ENCODE measurements around the gene RMND1.

The RMND1 gene

GRCh38 chr6:151432651-151433050 is 19.3 kb downstream of the RMND1 start:
- Histone ChIP-seq H2BK120ac (ENCODE audit: insufficient read depth, low read length, poor library complexity) (no peak overlapping the region), H2AFZ (ENCODE audit: insufficient read depth, low read length, poor library complexity) (no peak overlapping the region), H4K91ac (ENCODE audit: low read depth, low read length) (no peak overlapping the region), H2BK5ac (ENCODE audit: low read depth, low read length, poor library complexity) (no peak overlapping the region), H3K4me2 (ENCODE audit: low read length) (no peak overlapping the region), H3K79me2 (ENCODE audit: control insufficient read depth, insufficient read depth, low read length, poor library complexity) (no peaks in the 10 kb centered on the region), H4K8ac (ENCODE audit: low read depth, low read length) (no peak overlapping the region), H3K79me1 (ENCODE audit: low read length) (no peaks in the 10 kb centered on the region), H3K9ac (ENCODE audit: low read length) (no peak overlapping the region), H4K12ac (ENCODE audit: low read depth, low read length) (no peak overlapping the region), H3K18ac (ENCODE audit: low read length) (no peak overlapping the region), H3K4me3 (ENCODE audit: low read depth, low read length) (no peak overlapping the region), H2AK5ac (ENCODE audit: low read length) (no peak overlapping the region), H2BK12ac (ENCODE audit: low read length) (no peak overlapping the region), H3K27me3 (ENCODE audit: insufficient read depth, low read length) (no peaks in the 10 kb centered on the region), H3K14ac (ENCODE audit: low read length) (no peak overlapping the region), H3K23ac (ENCODE audit: low read length) (no peak overlapping the region), H3K4me1 (ENCODE audit: control insufficient read depth in 1 of 2, insufficient read depth in 2 of 2, low read length in 2 of 2) (peaks cover 0 to 2% of the 10 kb centered on the region in 2 experiments), H3K4ac (ENCODE audit: low read depth, low read length) (no peak overlapping the region), H3K9me3 (ENCODE audit: insufficient read depth, low read depth, low read length) (no peaks in the 10 kb centered on the region), H3K27ac (ENCODE audit: low read depth, low read length) (no peak overlapping the region), H3K36me3 (ENCODE audit: control insufficient read depth in 1 of 2, insufficient read depth in 2 of 2, low read length in 2 of 2) (peaks cover 11 to 15% of the 10 kb centered on the region in 2 experiments)
- DNase-seq = no peak
- no CpG with 5 or more reads among the region's 4 CpGs for WGBS (ENCODE audit: extremely low coverage, insufficient coverage, insufficient read length)

DNA sequence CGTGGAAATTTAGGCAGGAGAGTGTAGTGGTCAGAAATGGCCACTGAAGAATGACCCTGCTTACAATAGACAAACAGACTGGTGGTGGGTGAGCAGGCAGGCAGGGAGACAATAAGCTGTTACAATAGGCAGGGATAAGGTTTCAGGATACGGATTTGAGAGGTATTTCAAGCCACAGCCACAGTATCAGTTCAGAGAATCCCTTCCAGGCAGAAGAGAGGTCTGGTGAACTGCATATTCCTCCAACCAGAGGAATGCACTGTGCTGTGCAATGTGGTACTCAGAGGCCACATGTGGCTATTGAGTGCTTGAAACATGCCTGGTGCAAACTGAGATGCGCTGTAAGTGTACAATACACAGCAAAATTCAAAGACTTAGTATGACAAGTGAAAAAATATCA is 20.6 kb downstream of the RMND1 start:
- Histone ChIP-seq H3K4me2 (ENCODE audit: low read length) (no peak overlapping the region), H3K27ac (ENCODE audit: low read depth, low read length) (no peak overlapping the region), H3K79me2 (ENCODE audit: control insufficient read depth, insufficient read depth, low read length, poor library complexity) (no peaks in the 10 kb centered on the region), H4K8ac (ENCODE audit: low read depth, low read length) (no peak overlapping the region), H3K79me1 (ENCODE audit: low read length) (no peaks in the 10 kb centered on the region), H3K14ac (ENCODE audit: low read length) (no peak overlapping the region), H4K12ac (ENCODE audit: low read depth, low read length) (no peak overlapping the region), H4K91ac (ENCODE audit: low read depth, low read length) (no peak overlapping the region), H3K4ac (ENCODE audit: low read depth, low read length) (no peak overlapping the region), H3K9me3 (ENCODE audit: insufficient read depth, low read depth, low read length) (no peaks in the 10 kb centered on the region), H3K9ac (ENCODE audit: low read length) (no peak overlapping the region), H2AFZ (ENCODE audit: insufficient read depth, low read length, poor library complexity) (no peak overlapping the region), H3K36me3 (ENCODE audit: control insufficient read depth in 1 of 2, insufficient read depth in 2 of 2, low read length in 2 of 2) (peaks cover 15 to 17% of the 10 kb centered on the region in 2 experiments), H3K23ac (ENCODE audit: low read length) (no peak overlapping the region), H3K4me3 (ENCODE audit: low read depth, low read length) (no peak overlapping the region), H3K27me3 (ENCODE audit: insufficient read depth, low read length) (no peaks in the 10 kb centered on the region), H2BK12ac (ENCODE audit: low read length) (no peak overlapping the region), H3K18ac (ENCODE audit: low read length) (no peak overlapping the region), H2BK120ac (ENCODE audit: insufficient read depth, low read length, poor library complexity) (no peak overlapping the region), H3K4me1 (ENCODE audit: control insufficient read depth in 1 of 2, insufficient read depth in 2 of 2, low read length in 2 of 2) (peaks cover 0 to 2% of the 10 kb centered on the region in 2 experiments), H2BK5ac (ENCODE audit: low read depth, low read length, poor library complexity) (no peak overlapping the region), H2AK5ac (ENCODE audit: low read length) (no peak overlapping the region)
- WGBS (ENCODE audit: extremely low coverage, insufficient coverage, insufficient read length) = no CpG with 5 or more reads among the region's 3 CpGs
- no peak for DNase-seq

GRCh38 chr6:151430886-151431285 is 21.0 kb downstream of the RMND1 start:
- H3K79me2 ChIP-seq (ENCODE audit: control insufficient read depth, insufficient read depth, low read length, poor library complexity) = no peaks in the 10 kb centered on the region
- WGBS (ENCODE audit: extremely low coverage, insufficient coverage, insufficient read length) = no CpG with 5 or more reads among the region's 3 CpGs

GRCh38 chr6:151428093-151428735 is 23.7 kb downstream of the RMND1 start:
- no peak overlapping the region for H4K8ac ChIP-seq (ENCODE audit: low read depth, low read length)
- no CpG with 5 or more reads among the region's 4 CpGs for WGBS (ENCODE audit: extremely low coverage, insufficient coverage, insufficient read length)
- no peaks in the 10 kb centered on the region for H3K79me1 ChIP-seq (ENCODE audit: low read length)
- no peak overlapping the region for H3K27ac ChIP-seq (ENCODE audit: low read depth, low read length)
- no peak overlapping the region for H2BK120ac ChIP-seq (ENCODE audit: insufficient read depth, low read length, poor library complexity)
- H2AK5ac ChIP-seq (ENCODE audit: low read length) = no peak overlapping the region
- H3K27me3 ChIP-seq (ENCODE audit: insufficient read depth, low read length) = no peaks in the 10 kb centered on the region
- no peak overlapping the region for H2AFZ ChIP-seq (ENCODE audit: insufficient read depth, low read length, poor library complexity)
- no peak overlapping the region for H3K9ac ChIP-seq (ENCODE audit: low read length)
- H2BK5ac ChIP-seq (ENCODE audit: low read depth, low read length, poor library complexity) = no peak overlapping the region
- no peak overlapping the region for H3K4me3 ChIP-seq (ENCODE audit: low read depth, low read length)
- H3K4me1 ChIP-seq (ENCODE audit: control insufficient read depth in 1 of 2, insufficient read depth in 2 of 2, low read length in 2 of 2) = peaks cover 0 to 2% of the 10 kb centered on the region in 2 experiments
- H3K23ac ChIP-seq (ENCODE audit: low read length) = no peak overlapping the region
- no peak overlapping the region for H3K4me2 ChIP-seq (ENCODE audit: low read length)
- H3K18ac ChIP-seq (ENCODE audit: low read length) = no peak overlapping the region
- peak in 1 of 2 donors; percentile 54 for DNase-seq
- H4K12ac ChIP-seq (ENCODE audit: low read depth, low read length) = no peak overlapping the region
- H4K91ac ChIP-seq (ENCODE audit: low read depth, low read length) = no peak overlapping the region
- H3K36me3 ChIP-seq (ENCODE audit: control insufficient read depth in 1 of 2, insufficient read depth in 2 of 2, low read length in 2 of 2) = peaks cover 16 to 29% of the 10 kb centered on the region in 2 experiments
- H3K79me2 ChIP-seq (ENCODE audit: control insufficient read depth, insufficient read depth, low read length, poor library complexity) = no peaks in the 10 kb centered on the region
- no peak overlapping the region for H3K14ac ChIP-seq (ENCODE audit: low read length)
- no peak overlapping the region for H2BK12ac ChIP-seq (ENCODE audit: low read length)
- no peaks in the 10 kb centered on the region for H3K9me3 ChIP-seq (ENCODE audit: insufficient read depth, low read depth, low read length)
- no peak overlapping the region for H3K4ac ChIP-seq (ENCODE audit: low read depth, low read length)

More at GRCh38 chr6:151430886-151431285, 21.0 kb downstream of the RMND1 start:
- Histone ChIP-seq H3K18ac (ENCODE audit: low read length) (no peak overlapping the region), H3K4me3 (ENCODE audit: low read depth, low read length) (no peak overlapping the region), H3K14ac (ENCODE audit: low read length) (no peak overlapping the region), H2BK120ac (ENCODE audit: insufficient read depth, low read length, poor library complexity) (no peak overlapping the region), H4K8ac (ENCODE audit: low read depth, low read length) (no peak overlapping the region), H2AFZ (ENCODE audit: insufficient read depth, low read length, poor library complexity) (no peak overlapping the region), H3K27ac (ENCODE audit: low read depth, low read length) (no peak overlapping the region), H3K36me3 (ENCODE audit: control insufficient read depth in 1 of 2, insufficient read depth in 2 of 2, low read length in 2 of 2) (peaks cover 18 to 19% of the 10 kb centered on the region in 2 experiments), H3K4me2 (ENCODE audit: low read length) (no peak overlapping the region), H3K9me3 (ENCODE audit: insufficient read depth, low read depth, low read length) (no peaks in the 10 kb centered on the region), H4K91ac (ENCODE audit: low read depth, low read length) (no peak overlapping the region), H2BK12ac (ENCODE audit: low read length) (no peak overlapping the region), H3K4ac (ENCODE audit: low read depth, low read length) (no peak overlapping the region), H3K23ac (ENCODE audit: low read length) (no peak overlapping the region), H3K79me1 (ENCODE audit: low read length) (no peaks in the 10 kb centered on the region), H3K4me1 (ENCODE audit: control insufficient read depth in 1 of 2, insufficient read depth in 2 of 2, low read length in 2 of 2) (peaks cover 0 to 2% of the 10 kb centered on the region in 2 experiments), H2BK5ac (ENCODE audit: low read depth, low read length, poor library complexity) (no peak overlapping the region), H3K9ac (ENCODE audit: low read length) (no peak overlapping the region), H2AK5ac (ENCODE audit: low read length) (no peak overlapping the region), H3K27me3 (ENCODE audit: insufficient read depth, low read length) (no peaks in the 10 kb centered on the region), H4K12ac (ENCODE audit: low read depth, low read length) (no peak overlapping the region)
- DNase-seq = no peak
